Hepatocyte (in vitro differentiated cells): Measurements from ENCODE around the gene SHANK2. TPM values are rescaled to one million over a fixed set of nuclear protein-coding genes. Genes with fewer than 3 reads are reported as not detected.

ENCODE experiments used
- DNase-seq: peaks from one replicate; pipeline ENCODE4 v3.0.0-alpha.2; 2016; ENCODE audit warnings: low spot score
- H2AFZ ChIP-seq: fragments of 200-600 bp; sonication (generic); 2 replicates; pipeline ENCODE4 v1.6.0; 2016; ENCODE audit warnings: antibody characterized with exemption, mild to moderate bottlenecking
- H3K27ac ChIP-seq: fragments of 200-600 bp; sonication (generic); 2 replicates; pipeline ENCODE4 v1.5.1; 2016; ENCODE audit warnings: mild to moderate bottlenecking
- H3K27me3 ChIP-seq: fragments of 200-600 bp; sonication (generic); 2 replicates; pipeline ENCODE4 v1.6.1; 2016
- H3K36me3 ChIP-seq: fragments of 200-600 bp; sonication (generic); replicated peaks from 2 replicates; pipeline ENCODE4 v1.5.1; 2016; ENCODE audit warnings: low read depth; ENCODE audit not compliant: insufficient read depth
- H3K4me1 ChIP-seq: fragments of 200-600 bp; sonication (generic); 2 replicates; pipeline ENCODE4 v1.5.1; 2016; ENCODE audit warnings: mild to moderate bottlenecking, moderate library complexity; ENCODE audit not compliant: insufficient read depth
- H3K4me2 ChIP-seq: fragments of 200-600 bp; sonication (generic); 2 replicates; pipeline ENCODE4 v1.6.0; 2016
- H3K4me3 ChIP-seq: fragments of 200-600 bp; sonication (generic); 2 replicates; pipeline ENCODE4 v1.5.1; 2016; ENCODE audit warnings: mild to moderate bottlenecking
- H3K79me2 ChIP-seq: fragments of 200-600 bp; sonication (generic); 2 replicates; pipeline ENCODE4 v1.6.0; 2017; ENCODE audit warnings: mild to moderate bottlenecking
- H3K9me2 ChIP-seq: fragments of 200-600 bp; sonication (generic); replicated peaks from 2 replicates; pipeline ENCODE4 v1.6.0; 2017; ENCODE audit warnings: mild to moderate bottlenecking; ENCODE audit not compliant: insufficient read depth
- H3K9me3 ChIP-seq: fragments of 200-600 bp; sonication (generic); 2 replicates; pipeline ENCODE4 v1.5.1; 2016; ENCODE audit warnings: low read depth, mild to moderate bottlenecking
- H4K20me1 ChIP-seq: fragments of 200-600 bp; sonication (generic); 2 replicates; pipeline ENCODE4 v1.6.0; 2016; ENCODE audit warnings: mild to moderate bottlenecking; ENCODE audit not compliant: insufficient read depth, poor library complexity, severe bottlenecking
- CTCF ChIP-seq: fragments of 200-600 bp; sonication (generic); IDR thresholded peaks from 2 replicates; pipeline ENCODE4 v1.5.1; 2016; ENCODE audit warnings: antibody characterized with exemption, mild to moderate bottlenecking; ENCODE audit not compliant: poor library complexity
- EZH2 ChIP-seq: fragments of 200-600 bp; sonication (generic); IDR thresholded peaks from 2 replicates; pipeline ENCODE4 v1.6.1; 2016; ENCODE audit warnings: antibody characterized with exemption, mild to moderate bottlenecking, borderline replicate concordance
- EZH2phosphoT487 ChIP-seq: fragments of 200-600 bp; sonication (generic); IDR thresholded peaks from one replicate; pipeline ENCODE4 v1.6.1; 2018; ENCODE audit warnings: antibody characterized with exemption, mild to moderate bottlenecking, low read depth, moderate library complexity; ENCODE audit not compliant: unreplicated experiment, severe bottlenecking
- WGBS: methylation state at CpG from one replicate; pipeline ENCODE4 v1.1.6; 2016; ENCODE audit warnings: low lambda C conversion rate; ENCODE audit errors: missing lambda C conversion rate; 5-methylcytosine and 5-hydroxymethylcytosine counted together
- polyA plus RNA-seq: library from polyadenylated mRNA; unstranded; fragments of >200 nt; fragmentation: Nextera tagmentation; extraction: Ambion mirVana; gene quantifications from 2 replicates; pipeline ENCODE4 v1.2.1, GENCODE V29; 2016
- total RNA-seq: library from RNA; depleted of rRNA; stranded (reverse); fragments of >200 nt; gene quantifications from 2 replicates; pipeline ENCODE4 v1.2.3, GENCODE V29; 2014

SHANK2 gene
- total and polyA plus RNA-seq, 2 experiments from 2014 or later: 17.3 to 20.7 TPM

- no peak for TF ChIP-seq EZH2
- TF ChIP-seq CTCF: no peak
- TF ChIP-seq EZH2phosphoT487: no peak
- no peak overlapping the region for H2AFZ ChIP-seq
- no peaks in the 10 kb centered on the region for H3K9me2 ChIP-seq
- no peaks in the 10 kb centered on the region for H4K20me1 ChIP-seq
- 97% methylated on average over 10 of the region's 10 CpGs for WGBS
- H3K4me3 ChIP-seq: no peak overlapping the region
- peaks cover 9% of the 10 kb centered on the region for H3K79me2 ChIP-seq
- H3K4me2 ChIP-seq: no peak overlapping the region
- H3K27ac ChIP-seq: no peak overlapping the region
- no peaks in the 10 kb centered on the region for H3K27me3 ChIP-seq
- H3K36me3 ChIP-seq: no peaks in the 10 kb centered on the region
- H3K9me3 ChIP-seq: no peaks in the 10 kb centered on the region
- H3K4me1 ChIP-seq: peaks cover under 1% of the 10 kb centered on the region
- DNase-seq: no peak
These were observed 33.4 kb downstream of the SHANK2 start for GRCh38 chr11:71218789-71219499.

- no peak overlapping the region for H2AFZ ChIP-seq
- H3K79me2 ChIP-seq: peaks cover 16% of the 10 kb centered on the region
- no peak overlapping the region for H3K4me3 ChIP-seq
- H3K4me1 ChIP-seq: peaks cover 15% of the 10 kb centered on the region
- H3K27ac ChIP-seq: no peak overlapping the region
- DNase-seq: no peak
- WGBS: 98% methylated on average over 12 of the region's 12 CpGs
- no peak overlapping the region for H3K4me2 ChIP-seq
- no peaks in the 10 kb centered on the region for H4K20me1 ChIP-seq
- H3K9me2 ChIP-seq: no peaks in the 10 kb centered on the region
- H3K9me3 ChIP-seq: no peaks in the 10 kb centered on the region
- no peaks in the 10 kb centered on the region for H3K36me3 ChIP-seq
- no peaks in the 10 kb centered on the region for H3K27me3 ChIP-seq
- TF ChIP-seq EZH2phosphoT487: no peak
- no peak for TF ChIP-seq CTCF
- no peak for TF ChIP-seq EZH2
These were observed 36.9 kb downstream of the SHANK2 start for GRCh38 chr11:71215425-71215965.

DNA sequence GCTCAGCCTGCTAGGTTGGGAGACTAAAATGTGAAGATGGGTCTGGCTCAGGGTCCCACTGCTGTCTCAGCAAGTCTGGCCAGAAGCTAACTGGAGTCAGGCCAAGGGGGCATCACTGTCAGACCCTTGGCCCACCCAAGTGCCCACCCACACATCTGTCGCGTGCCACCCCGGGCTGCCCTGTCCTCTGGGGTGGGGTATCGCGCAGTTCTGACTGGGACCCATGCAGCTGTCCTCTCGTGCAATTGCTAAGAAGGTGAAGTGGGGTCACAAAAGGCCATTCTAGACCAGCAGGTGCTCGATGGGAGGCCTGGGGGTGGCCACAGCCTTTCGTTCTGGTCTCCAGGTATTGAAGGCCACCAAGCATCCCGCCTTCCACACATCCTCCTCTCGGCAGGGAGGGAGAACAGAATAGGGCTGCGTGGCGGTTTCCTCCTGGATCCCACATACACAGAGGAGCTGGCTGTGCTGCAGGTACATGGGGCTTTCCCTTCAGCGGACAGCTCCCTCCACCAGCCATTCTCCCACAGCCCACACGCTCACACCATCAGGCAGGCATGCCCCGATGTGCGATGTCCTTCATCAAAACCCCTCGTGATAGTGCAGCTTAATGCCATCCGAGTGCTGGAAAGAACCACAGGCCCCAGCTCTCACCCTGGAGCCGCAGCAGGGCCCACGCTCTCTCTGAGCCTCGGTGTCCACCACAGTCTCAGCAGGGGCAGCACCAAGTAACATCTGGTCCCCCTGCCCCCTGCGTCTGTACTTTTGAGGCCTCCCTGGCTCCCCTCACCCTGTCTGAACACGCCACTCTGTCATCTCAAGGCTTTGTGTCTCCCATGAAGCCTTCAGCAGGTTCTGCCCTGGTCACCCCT is 37.6 kb downstream of the SHANK2 start:
- no peak overlapping the region for H2AFZ ChIP-seq
- H3K4me1 ChIP-seq: peaks cover 15% of the 10 kb centered on the region
- peaks cover 17% of the 10 kb centered on the region for H3K79me2 ChIP-seq
- H3K9me3 ChIP-seq: no peaks in the 10 kb centered on the region
- no peak overlapping the region for H3K4me3 ChIP-seq
- no peak overlapping the region for H3K4me2 ChIP-seq
- WGBS: 94% methylated on average over 23 of the region's 23 CpGs
- no peaks in the 10 kb centered on the region for H3K27me3 ChIP-seq
- DNase-seq: no peak
- H3K27ac ChIP-seq: no peak overlapping the region
- no peaks in the 10 kb centered on the region for H3K36me3 ChIP-seq
- H4K20me1 ChIP-seq: no peaks in the 10 kb centered on the region
- H3K9me2 ChIP-seq: no peaks in the 10 kb centered on the region
- TF ChIP-seq EZH2phosphoT487: no peak
- TF ChIP-seq CTCF: no peak
- TF ChIP-seq EZH2: no peak
